Calu3 (cell line): ENCODE data around the gene EBF4. TPM values are rescaled to one million over a fixed set of nuclear protein-coding genes. Genes with fewer than 3 reads are reported as not detected.

Experiments
- BruUV-seq: library from RNA; stranded (reverse); fragments of 400-500 nt; replicated peaks from 2 replicates; lab custom pipeline; 2021; lab: Mats Ljungman, UMichigan
- CTCF ChIA-PET: fragments of 300-600 bp; sonication (Branson Sonifier 250); formaldehyde crosslinking; loops from one replicate; lab custom pipeline; 2022; ENCODE audit warnings: antibody characterized with exemption; lab: Charles Lee
- DNase-seq: peaks from one replicate; pipeline ENCODE4 v3.0.0; 2022
- H3K27ac Mint-ChIP-seq: one replicate; pipeline ENCODE4 v1.8.0; 2022; ENCODE audit warnings: mixed read lengths; ENCODE audit not compliant: unreplicated experiment
- H3K27me3 Mint-ChIP-seq: one replicate; pipeline ENCODE4 v1.8.0; 2022; ENCODE audit warnings: mixed read lengths; ENCODE audit not compliant: unreplicated experiment
- H3K36me3 Mint-ChIP-seq: one replicate; pipeline ENCODE4 v1.8.0; 2022; ENCODE audit warnings: mild to moderate bottlenecking, moderate library complexity, mixed read lengths; ENCODE audit not compliant: insufficient read depth, unreplicated experiment
- H3K4me1 Mint-ChIP-seq: one replicate; pipeline ENCODE4 v1.8.0; 2022; ENCODE audit warnings: mild to moderate bottlenecking, low read depth, mixed read lengths; ENCODE audit not compliant: unreplicated experiment
- H3K4me3 Mint-ChIP-seq: one replicate; pipeline ENCODE4 v1.8.0; 2022; ENCODE audit warnings: mild to moderate bottlenecking, low read depth, moderate library complexity, mixed read lengths; ENCODE audit not compliant: unreplicated experiment
- H3K9me3 Mint-ChIP-seq: one replicate; pipeline ENCODE4 v1.8.0; 2022; ENCODE audit warnings: low read depth, mixed read lengths; ENCODE audit not compliant: unreplicated experiment
- CTCF ChIP-seq: fragments of 200-600 bp; IDR thresholded peaks from one replicate; pipeline ENCODE4 v1.8.0; 2022; ENCODE audit warnings: antibody characterized with exemption; ENCODE audit not compliant: unreplicated experiment
- intact Hi-C: fragments of 100-400 bp; cut with micrococcal nuclease; formaldehyde crosslinking; loops from one replicate; pipeline ENCODE4 v1.10.0; 2022; ENCODE audit not compliant: unreplicated experiment
- total RNA-seq: library from RNA; stranded (reverse); gene quantifications from 2 replicates; pipeline ENCODE4 v1.2.3, GENCODE V29; 2022

Gene EBF4
- total RNA-seq, 1 experiment from 2014 or later, result 4.3 TPM

DNA sequence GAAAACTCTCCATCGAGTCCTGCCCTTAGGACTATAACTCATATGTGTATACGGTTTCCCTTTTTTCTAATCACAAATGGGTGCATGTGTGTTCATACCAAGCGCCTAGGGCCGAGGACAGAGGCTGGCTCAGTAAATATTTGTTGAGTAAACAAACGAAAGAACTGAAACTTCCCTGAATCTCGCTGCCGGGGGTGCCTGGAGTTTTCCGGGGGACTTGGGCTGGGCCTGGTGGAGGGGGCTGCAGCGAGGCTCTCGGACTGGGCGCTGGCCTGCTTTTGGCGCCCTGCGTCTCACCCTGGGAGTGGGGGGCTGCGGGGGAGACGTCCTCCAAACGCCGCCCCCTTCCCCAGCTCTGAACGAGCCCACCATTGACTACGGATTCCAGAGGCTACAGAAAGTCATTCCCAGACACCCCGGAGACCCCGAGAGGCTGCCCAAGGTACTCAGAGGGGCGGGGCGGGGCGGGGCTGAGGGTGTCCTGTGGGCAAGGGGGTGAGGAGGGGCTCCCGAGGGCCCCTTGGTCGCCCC is 58.8 kb downstream of the EBF4 start:
- DNase-seq, result no peak
- Mint-ChIP-seq H3K27me3 (peaks cover 80% of the 10 kb centered on the region), H3K36me3 (no peaks in the 10 kb centered on the region), H3K4me3 (peak overlapping the region; percentile 28), H3K27ac (no peak overlapping the region), H3K4me1 (peaks cover 12% of the 10 kb centered on the region), H3K9me3 (no peaks in the 10 kb centered on the region)
- no peak for TF ChIP-seq CTCF
- intact Hi-C loops, result no loop called here
- CTCF ChIA-PET, result no interaction called here
- BruUV-seq, result no TSS peak

GRCh38 chr20:2751878-2752566 is 59.4 kb downstream of the EBF4 start:
- Mint-ChIP-seq H3K4me1 (peaks cover 12% of the 10 kb centered on the region), H3K4me3 (peak overlapping the region; percentile 67), H3K27me3 (peaks cover 80% of the 10 kb centered on the region), H3K36me3 (no peaks in the 10 kb centered on the region), H3K27ac (no peak overlapping the region), H3K9me3 (no peaks in the 10 kb centered on the region)
- peak; percentile 31 for DNase-seq
- no TSS peak for BruUV-seq
- no peak for TF ChIP-seq CTCF
- intact Hi-C loops, result no loop called here
- CTCF ChIA-PET, result no interaction called here

DNA sequence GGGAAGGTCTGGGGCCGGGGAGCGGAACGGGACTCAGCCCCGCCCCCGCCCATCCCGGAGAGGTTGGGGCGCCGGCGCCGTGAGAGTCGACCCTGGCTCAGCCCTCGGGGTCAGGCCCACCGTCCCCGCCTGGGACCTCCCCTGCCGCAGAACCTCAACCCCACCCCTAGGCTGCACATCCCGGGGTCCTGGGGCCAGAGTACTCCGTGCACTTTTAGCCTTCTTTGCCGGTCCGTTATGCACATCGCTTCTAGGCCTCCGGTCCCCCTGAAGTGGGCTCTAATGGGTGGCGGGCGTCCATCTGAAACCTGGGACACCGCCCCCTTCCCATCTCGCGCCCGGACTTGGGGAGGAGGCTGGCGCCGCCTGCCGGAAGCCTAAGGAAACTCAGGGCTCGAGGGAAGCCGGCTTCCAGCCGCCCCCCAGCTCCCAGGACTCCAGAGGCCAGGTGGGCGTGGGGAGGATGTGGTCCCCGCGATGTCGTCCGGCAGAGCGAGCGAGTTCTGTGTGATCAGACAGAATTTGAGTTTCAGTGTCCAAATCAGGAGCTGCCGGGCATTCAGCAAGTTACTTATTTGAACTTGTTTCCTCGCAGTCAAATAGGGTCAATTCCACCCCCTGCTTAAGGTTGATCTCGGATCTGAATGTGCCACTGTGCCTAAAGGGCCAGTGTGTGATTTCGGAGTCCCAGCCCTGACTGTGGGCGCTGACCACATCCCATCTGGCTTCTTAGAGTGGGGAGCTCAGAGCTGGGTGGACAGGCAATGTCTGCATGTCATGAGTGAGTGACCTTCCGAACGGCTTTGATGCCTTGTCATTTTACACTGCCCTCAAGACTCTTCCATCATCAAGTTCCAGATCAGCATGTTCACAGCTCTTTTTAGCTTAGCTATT is 60.2 kb downstream of the EBF4 start:
- H3K4me1 Mint-ChIP-seq, result peaks cover 12% of the 10 kb centered on the region
- no TSS peak for BruUV-seq
- TF ChIP-seq CTCF, result peak; percentile 26
- H3K9me3 Mint-ChIP-seq, result no peaks in the 10 kb centered on the region
- intact Hi-C loops, result no loop called here
- peak overlapping the region; percentile 67 for H3K4me3 Mint-ChIP-seq
- CTCF ChIA-PET, result interaction anchor here (0.5 kb wide), 1 partner anchor 15 kb away, joined by 4 read pairs; no protein-coding TSS in a partner anchor
- H3K27me3 Mint-ChIP-seq, result peaks cover 74% of the 10 kb centered on the region
- DNase-seq, result peak; percentile 31
- H3K27ac Mint-ChIP-seq, result no peak overlapping the region
- H3K36me3 Mint-ChIP-seq, result no peaks in the 10 kb centered on the region

GRCh38 chr20:2753461-2754040 is 61.0 kb downstream of the EBF4 start:
- Mint-ChIP-seq H3K4me3 (peak overlapping the region; percentile 67), H3K27ac (no peak overlapping the region), H3K36me3 (no peaks in the 10 kb centered on the region), H3K4me1 (peaks cover 12% of the 10 kb centered on the region), H3K9me3 (no peaks in the 10 kb centered on the region), H3K27me3 (peaks cover 67% of the 10 kb centered on the region)
- intact Hi-C loops, result no loop called here
- no peak for TF ChIP-seq CTCF
- BruUV-seq, result no TSS peak
- no peak for DNase-seq
- CTCF ChIA-PET, result no interaction called here
